ENCODE data around the gene SGTB.

The SGTB gene

GRCh38 chr5:65620021-65620420, 101.9 kb downstream of the SGTB start:
- H3K36me3 Mint-ChIP-seq = peaks cover 4 to 14% of the 10 kb centered on the region in 2 donors

More at GRCh38 chr5:65620021-65620420, 101.9 kb downstream of the SGTB start:
- no peaks in the 10 kb centered on the region for H3K27me3 Mint-ChIP-seq
- peaks cover 15 to 21% of the 10 kb centered on the region in 2 donors for H3K4me1 Mint-ChIP-seq
- H3K9me3 Mint-ChIP-seq = no peaks in the 10 kb centered on the region
- H3K4me3 Mint-ChIP-seq = no peak overlapping the region
- DNase-seq (no peak), ATAC-seq (replicated peaks) (no peak)
- H3K27ac Mint-ChIP-seq = no peak overlapping the region
